ENCODE measurements around the gene OLA1. TPM values are rescaled to one million over a fixed set of nuclear protein-coding genes. Genes with fewer than 3 reads are reported as not detected.

Gene OLA1
- total RNA-seq, 1 experiment from 2014 or later: 182 TPM

DNA sequence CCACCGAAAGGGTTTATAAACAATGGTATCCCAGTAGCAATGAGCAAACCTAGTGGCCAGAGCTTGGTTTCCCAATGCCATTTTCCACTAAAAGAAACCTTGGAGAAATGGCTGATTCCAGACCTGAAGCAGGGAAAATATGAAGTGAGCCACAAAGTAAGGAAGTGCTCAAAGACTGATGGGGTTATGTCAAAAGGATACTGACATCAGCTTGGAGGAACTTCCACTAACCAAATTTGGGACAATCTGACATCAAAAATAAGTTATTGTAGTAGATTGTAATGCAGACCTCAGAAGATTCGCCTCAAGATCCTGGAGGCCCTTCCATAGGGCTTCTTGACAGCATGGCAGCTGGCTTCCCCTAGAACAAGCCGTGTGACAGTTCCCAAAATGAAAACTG lies 203.8 kb downstream of the OLA1 start:
- intact Hi-C loops (cut with micrococcal nuclease): loop anchor here (10.0 kb wide), 1 partner anchor 160 kb away; no protein-coding TSS in a partner anchor
- ATAC-seq (no peak), DNase-seq (no peak)
- Histone ChIP-seq H3K79me2 (ENCODE audit: low read length) (no peaks in the 10 kb centered on the region), H2AFZ (ENCODE audit: low read length) (no peak overlapping the region), H3K9me2 (replicated peaks; ENCODE audit: low read length) (no peaks in the 10 kb centered on the region), H3K27ac (ENCODE audit: low read length) (no peak overlapping the region), H3K4me3 (ENCODE audit: low read length) (no peak overlapping the region), H3K4me1 (ENCODE audit: insufficient read depth, low read length) (peaks cover 2% of the 10 kb centered on the region), H3K9me3 (ENCODE audit: low read length) (no peaks in the 10 kb centered on the region), H3K36me3 (ENCODE audit: low read depth, low read length) (no peaks in the 10 kb centered on the region), H3K27me3 (ENCODE audit: low read length) (no peaks in the 10 kb centered on the region), H4K20me1 (ENCODE audit: low read length) (no peaks in the 10 kb centered on the region), H3K4me2 (ENCODE audit: low read length) (no peak overlapping the region), H3K9ac (ENCODE audit: low read length) (no peak overlapping the region), H3F3A (ENCODE audit: low read length, unreplicated experiment) (no peaks in the 10 kb centered on the region)
- CTCF ChIA-PET: no interaction called here
- POLR2A ChIA-PET (ENCODE audit: unreplicated experiment): no interaction called here
- TF ChIP-seq, protein P1, sequence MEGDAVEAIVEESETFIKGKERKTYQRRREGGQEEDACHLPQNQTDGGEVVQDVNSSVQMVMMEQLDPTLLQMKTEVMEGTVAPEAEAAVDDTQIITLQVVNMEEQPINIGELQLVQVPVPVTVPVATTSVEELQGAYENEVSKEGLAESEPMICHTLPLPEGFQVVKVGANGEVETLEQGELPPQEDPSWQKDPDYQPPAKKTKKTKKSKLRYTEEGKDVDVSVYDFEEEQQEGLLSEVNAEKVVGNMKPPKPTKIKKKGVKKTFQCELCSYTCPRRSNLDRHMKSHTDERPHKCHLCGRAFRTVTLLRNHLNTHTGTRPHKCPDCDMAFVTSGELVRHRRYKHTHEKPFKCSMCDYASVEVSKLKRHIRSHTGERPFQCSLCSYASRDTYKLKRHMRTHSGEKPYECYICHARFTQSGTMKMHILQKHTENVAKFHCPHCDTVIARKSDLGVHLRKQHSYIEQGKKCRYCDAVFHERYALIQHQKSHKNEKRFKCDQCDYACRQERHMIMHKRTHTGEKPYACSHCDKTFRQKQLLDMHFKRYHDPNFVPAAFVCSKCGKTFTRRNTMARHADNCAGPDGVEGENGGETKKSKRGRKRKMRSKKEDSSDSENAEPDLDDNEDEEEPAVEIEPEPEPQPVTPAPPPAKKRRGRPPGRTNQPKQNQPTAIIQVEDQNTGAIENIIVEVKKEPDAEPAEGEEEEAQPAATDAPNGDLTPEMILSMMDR (conservative IDR thresholded peaks at IDR 0.05; ENCODE audit: low read depth, low read length): no peak
- TF ChIP-seq EZH2phosphoT487 (IDR thresholded peaks at IDR 0.05; ENCODE audit: borderline replicate concordance, low read length): no peak
- no peak for TF ChIP-seq EZH2 (IDR thresholded peaks at IDR 0.05; ENCODE audit: low read length, unreplicated experiment)
- no TSS peak for BruUV-seq (replicated peaks)

DNA sequence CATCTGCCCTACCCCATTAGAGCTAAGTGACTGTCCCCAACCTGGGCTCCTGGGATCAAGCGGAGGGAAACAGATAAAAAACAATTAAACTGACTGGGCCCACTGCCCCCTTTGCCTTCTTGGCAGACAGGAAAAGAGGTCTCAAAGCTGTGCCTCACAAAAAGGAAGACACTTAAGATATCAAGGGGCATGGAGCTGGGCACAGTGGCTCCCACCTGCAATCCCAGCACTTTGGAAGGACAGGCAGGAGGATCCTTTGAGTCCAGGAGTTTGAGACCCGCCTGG lies 208.0 kb downstream of the OLA1 start:
- no TSS peak for BruUV-seq (replicated peaks)
- no peak for ATAC-seq

More for the DNA sequence above, 208.0 kb downstream of the OLA1 start:
- no peaks in the 10 kb centered on the region for H3K79me2 ChIP-seq (ENCODE audit: low read length)
- no peaks in the 10 kb centered on the region for H3K27me3 ChIP-seq (ENCODE audit: low read length)
- no peak for DNase-seq
- TF ChIP-seq EZH2 (IDR thresholded peaks at IDR 0.05; ENCODE audit: low read length, unreplicated experiment) (no peak), EZH2phosphoT487 (IDR thresholded peaks at IDR 0.05; ENCODE audit: borderline replicate concordance, low read length) (no peak)
- TF ChIP-seq, protein P1 (conservative IDR thresholded peaks at IDR 0.05; ENCODE audit: low read depth, low read length): no peak
- H3K4me3 ChIP-seq (ENCODE audit: low read length): no peak overlapping the region
- CTCF ChIA-PET: no interaction called here
- no peaks in the 10 kb centered on the region for H4K20me1 ChIP-seq (ENCODE audit: low read length)
- POLR2A ChIA-PET (ENCODE audit: unreplicated experiment): no interaction called here
- no peaks in the 10 kb centered on the region for H3F3A ChIP-seq (ENCODE audit: low read length, unreplicated experiment)
- H2AFZ ChIP-seq (ENCODE audit: low read length): no peak overlapping the region
- H3K4me2 ChIP-seq (ENCODE audit: low read length): no peak overlapping the region
- H3K9me2 ChIP-seq (replicated peaks; ENCODE audit: low read length): no peaks in the 10 kb centered on the region
- no peaks in the 10 kb centered on the region for H3K9me3 ChIP-seq (ENCODE audit: low read length)
- intact Hi-C loops (cut with micrococcal nuclease): loop anchor here (2.0 to 10.0 kb wide), 2 partner anchors 78 to 156 kb away; no protein-coding TSS in a partner anchor
- no peak overlapping the region for H3K9ac ChIP-seq (ENCODE audit: low read length)
- H3K36me3 ChIP-seq (ENCODE audit: low read depth, low read length): no peaks in the 10 kb centered on the region
- no peak overlapping the region for H3K27ac ChIP-seq (ENCODE audit: low read length)
- peaks cover 20% of the 10 kb centered on the region for H3K4me1 ChIP-seq (ENCODE audit: insufficient read depth, low read length)

All from PC-3 (cell line).